Esophagus muscularis mucosa (tissue), 4 donors: ENCODE results near the gene NUP54. TPM values are rescaled to one million over a fixed set of nuclear protein-coding genes. Genes with fewer than 3 reads are reported as not detected.

Experiments used
- DNase-seq: peaks from one replicate; pipeline ENCODE4 v3.0.0-alpha.2; 2017; ENCODE audit errors: extremely low spot score
- H3K27ac ChIP-seq, 4 donors: fragments of 200-600 bp; sonication (generic); replicated peaks in 1 of 4; 1 replicate in 3 of 4; 2 replicates in 1 of 4; pipeline ENCODE4 v1.5.1; 2016 to 2019; ENCODE audit warnings: mild to moderate bottlenecking in 1 of 4
- H3K27me3 ChIP-seq, 4 donors: fragments of 200-600 bp; sonication (generic); one replicate each; pipeline versions ENCODE4 v1.5.1 to v1.6.0; 2016 to 2019
- H3K36me3 ChIP-seq, 4 donors: fragments of 200-600 bp; sonication (generic); one replicate each; pipeline ENCODE4 v1.5.1; 2016 to 2019
- H3K4me1 ChIP-seq, 4 donors: fragments of 200-600 bp; sonication (generic); one replicate each; pipeline ENCODE4 v1.5.1; 2016 to 2019
- H3K4me3 ChIP-seq, 4 donors: fragments of 200-600 bp; sonication (generic); 1 replicate in 2 of 4; 2 replicates in 2 of 4; pipeline ENCODE4 v1.5.1; 2016 to 2019; ENCODE audit warnings: mild to moderate bottlenecking in 4 of 4, moderate library complexity in 1 of 4
- H3K9me3 ChIP-seq, 4 donors: fragments of 200-600 bp; sonication (generic); 1 replicate in 3 of 4; 2 replicates in 1 of 4; pipeline ENCODE4 v1.5.1; 2016 to 2019
- CTCF ChIP-seq, 3 experiments: fragments of 200-600 bp in 2 of 3; fragments of 450-650 bp in 1 of 3; sonication (generic) in 2 of 3; IDR thresholded peaks; one replicate each; pipeline ENCODE4 v1.5.1; 2017 to 2019; ENCODE audit warnings: antibody characterized with exemption in 3 of 3, mild to moderate bottlenecking in 2 of 3, moderate library complexity in 1 of 3
- EP300 ChIP-seq: sonication (generic); formaldehyde crosslinking; IDR thresholded peaks from one replicate; pipeline ENCODE4 v1.6.1; 2017; ENCODE audit warnings: antibody characterized with exemption
- POLR2A ChIP-seq: fragments of 450-650 bp; IDR thresholded peaks from one replicate; pipeline ENCODE4 v1.6.1; 2017; ENCODE audit warnings: antibody characterized with exemption, moderate library complexity, mild to moderate bottlenecking, low read depth
- POLR2AphosphoS5 ChIP-seq, 2 donors: sonication (generic); formaldehyde crosslinking; IDR thresholded peaks; one replicate each; pipeline ENCODE4 v1.6.1; 2017; ENCODE audit warnings: antibody characterized with exemption in 2 of 2
- WGBS: methylation state at CpG from one replicate; pipeline ENCODE4 v1.1.5; 2018; 5-methylcytosine and 5-hydroxymethylcytosine counted together
- intact Hi-C: fragments of 100-400 bp; cut with DNase I; formaldehyde crosslinking; loops from one replicate; pipeline ENCODE4 v1.15.1; 2023
- total RNA-seq, 4 donors: library from RNA; depleted of rRNA; stranded (reverse); fragments of >200 nt; gene quantifications; one replicate each; pipeline versions ENCODE4 v1.1.0 to v1.2.1, GENCODE V29; 2016

Gene NUP54
- total RNA-seq, 4 donors from 2014 or later, result 29.6 to 44.4 (median 39.3) TPM

DNA sequence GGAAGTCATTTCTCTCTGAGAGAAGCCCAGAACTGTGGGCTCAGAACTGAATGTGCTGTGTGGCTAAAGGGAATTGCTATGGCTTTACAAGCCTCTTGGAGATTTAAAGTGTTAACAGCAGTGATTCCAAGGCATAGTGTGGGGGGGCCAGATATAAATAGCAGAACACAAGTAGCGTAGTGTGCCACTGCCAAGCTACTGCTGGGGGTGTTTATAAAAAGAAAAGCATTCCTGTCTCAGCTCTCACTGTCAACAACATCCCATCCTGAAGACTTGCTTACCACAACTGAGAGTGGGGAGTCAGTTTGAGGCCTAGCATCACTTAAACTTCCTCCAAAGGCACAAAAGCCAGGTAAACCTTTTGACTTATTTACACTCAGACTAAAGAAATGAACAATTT is 73.7 kb downstream of the NUP54 start, which contains the start of gene ART3:
Gene ART3, plus strand, starts transcription at position 242 of the 400 bp plus-strand sequence. CDS start 1,181 bp downstream, outside the sequence.
- H3K36me3 ChIP-seq, result no peaks in the 10 kb centered on the region
- H3K4me3 ChIP-seq, result peak within 1 kb of the TSS in 1 of 4 donors; percentile 14
- no peaks in the 10 kb centered on the region for H3K27me3 ChIP-seq
- H3K27ac ChIP-seq, result peak within 1 kb of the TSS in 2 of 4 donors; percentile 8 to 57
- intact Hi-C loops, result no loop called here
- peaks cover 0 to 32% (median 24%) of the 10 kb centered on the region in 4 donors for H3K4me1 ChIP-seq
- TF ChIP-seq POLR2A, result no peak
- TF ChIP-seq EP300, result no peak
- no peak for TF ChIP-seq CTCF (IDR thresholded peaks at IDR 0.05)
- no peak for TF ChIP-seq POLR2AphosphoS5 (IDR thresholded peaks at IDR 0.05)
- 28% methylated on average over 1 of the region's 1 CpG for WGBS
- no peak for DNase-seq
- H3K9me3 ChIP-seq, result no peaks in the 10 kb centered on the region

- WGBS, result 81% methylated on average over 4 of the region's 4 CpGs
- Histone ChIP-seq H3K36me3 (no peaks in the 10 kb centered on the region), H3K9me3 (no peaks in the 10 kb centered on the region), H3K4me1 (peaks cover 0 to 23% (median 19%) of the 10 kb centered on the region in 4 donors), H3K27ac (no peak overlapping the region), H3K4me3 (no peak overlapping the region), H3K27me3 (no peaks in the 10 kb centered on the region)
- intact Hi-C loops, result no loop called here
- TF ChIP-seq POLR2A, result no peak
- no peak for TF ChIP-seq CTCF (IDR thresholded peaks at IDR 0.05)
- TF ChIP-seq EP300, result no peak
- TF ChIP-seq POLR2AphosphoS5 (IDR thresholded peaks at IDR 0.05), result no peak
- DNase-seq, result no peak
Measured at GRCh38 chr4:76072760-76073159, 75.4 kb downstream of the NUP54 start.

- WGBS, result 0% methylated on average over 2 of the region's 2 CpGs
- Histone ChIP-seq H3K4me3 (no peak overlapping the region), H3K27ac (no peak overlapping the region), H3K27me3 (no peaks in the 10 kb centered on the region), H3K9me3 (no peaks in the 10 kb centered on the region), H3K36me3 (no peaks in the 10 kb centered on the region), H3K4me1 (no peaks in the 10 kb centered on the region)
- DNase-seq, result no peak
- intact Hi-C loops, result loop anchor here (1.0 kb wide), 1 partner anchor 72 kb away; no protein-coding TSS in a partner anchor
- TF ChIP-seq POLR2A (no peak), CTCF (IDR thresholded peaks at IDR 0.05) (peak; percentile 82 to 89 (median 83))
Measured at GRCh38 chr4:76067652-76068286, 80.4 kb downstream of the NUP54 start.

DNA sequence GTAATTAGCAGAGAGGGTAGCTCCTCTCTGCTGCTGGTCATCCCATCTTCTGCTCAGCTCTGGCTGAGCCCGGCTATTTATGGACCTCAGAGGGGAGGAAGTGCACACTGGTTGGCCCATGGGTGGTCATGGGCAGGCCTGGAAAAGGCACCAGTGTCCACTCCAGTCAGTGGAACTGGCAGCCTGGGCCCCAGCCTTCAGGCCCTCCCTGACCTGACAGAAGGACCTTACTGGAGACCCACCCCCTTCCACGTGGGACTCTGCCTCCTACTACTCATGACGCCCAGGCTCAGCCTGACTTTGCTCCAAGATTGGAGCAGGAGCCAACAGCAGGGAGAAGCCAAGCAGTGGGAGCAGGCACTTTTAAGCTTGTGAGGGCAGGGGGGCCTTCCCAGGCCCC is 81.7 kb downstream of the NUP54 start:
- Histone ChIP-seq H3K9me3 (no peaks in the 10 kb centered on the region), H3K4me1 (no peaks in the 10 kb centered on the region), H3K27ac (no peak overlapping the region), H3K4me3 (no peak overlapping the region), H3K36me3 (no peaks in the 10 kb centered on the region), H3K27me3 (no peaks in the 10 kb centered on the region)
- WGBS, result 100% methylated on average over 2 of the region's 3 CpGs
- TF ChIP-seq EP300 (no peak), POLR2AphosphoS5 (IDR thresholded peaks at IDR 0.05) (no peak), POLR2A (no peak), CTCF (IDR thresholded peaks at IDR 0.05) (no peak)
- DNase-seq, result no peak
- intact Hi-C loops, result no loop called here

Other genes starting within 250 kb of the NUP54 start
- not detected for gene PPEF2, start 245.9 kb downstream of the NUP54 start, total RNA-seq
- gene NAAA, start 207.4 kb downstream of the NUP54 start, total RNA-seq, result 10 to 100 TPM; 20.7 to 55.7 (median 26.6) TPM
- 10 to 100 TPM; 30.6 to 38.2 (median 35.7) TPM for gene SDAD1, start 157.5 kb downstream of the NUP54 start, total RNA-seq
- under 1 TPM in 3 of 4 donors, not detected in 1; 0.11 to 0.17 (median 0.13) TPM for gene CXCL9, start 140.9 kb downstream of the NUP54 start, total RNA-seq
- gene CXCL10, start 124.9 kb downstream of the NUP54 start, total RNA-seq, result under 1 TPM in 1 of 4 donors, not detected in 3; 0.50 TPM
- gene CXCL11, start 112.3 kb downstream of the NUP54 start, total RNA-seq, result not detected
- gene ART3, start 73.7 kb downstream of the NUP54 start, total RNA-seq, result 10 to 100 TPM in 1 of 4 donors, 1 to 10 TPM in 3; 5.8 to 17.8 (median 8.9) TPM
- 100 to 1,000 TPM in 2 of 4 donors, 10 to 100 TPM in 2; 89.3 to 118 (median 106) TPM for gene SCARB2, start 65.4 kb upstream of the NUP54 start, total RNA-seq
- gene FAM47E, start 103.3 kb upstream of the NUP54 start, total RNA-seq, result 1 to 10 TPM; 2.0 to 2.2 (median 2.1) TPM
- gene STBD1, start 158.3 kb upstream of the NUP54 start, total RNA-seq, result 10 to 100 TPM; 14.8 to 30.2 (median 17.7) TPM